RWPE2 (cell line): Measurements from ENCODE around the gene KIAA0319L.
A peak's percentile ranks its signal among the peaks of the same experiment; 100 is the strongest.

Experiments used
- ATAC-seq: fragments of 200-7000 bp; cut with Tn5 transposase; 3 replicates; pipeline ENCODE4 v1.9.1; 2021; ENCODE audit warnings: low read depth
- DNase-seq: peaks from one replicate; pipeline ENCODE4 v3.0.0-alpha.2; 2020; ENCODE audit warnings: low spot score
- H3K27ac ChIP-seq: fragments of 450-650 bp; 2 replicates; pipeline ENCODE4 v1.5.1; 2017; ENCODE audit warnings: mild to moderate bottlenecking; ENCODE audit not compliant: poor library complexity, severe bottlenecking
- H3K27me3 ChIP-seq: fragments of 250-450 bp; sonication (Bioruptor Pico); 2 replicates; pipeline ENCODE4 v1.5.1; 2021; ENCODE audit warnings: mild to moderate bottlenecking, moderate library complexity; ENCODE audit not compliant: insufficient read depth, poor library complexity, severe bottlenecking
- H3K36me3 ChIP-seq: fragments of 250-450 bp; sonication (Bioruptor Pico); 2 replicates; pipeline ENCODE4 v1.5.1; 2020; ENCODE audit warnings: low read depth, mild to moderate bottlenecking, moderate library complexity
- H3K4me1 ChIP-seq: fragments of 250-450 bp; sonication (Bioruptor Pico); 2 replicates; pipeline ENCODE4 v1.5.1; 2021; ENCODE audit warnings: mild to moderate bottlenecking, moderate library complexity; ENCODE audit not compliant: insufficient read depth, poor library complexity, severe bottlenecking
- H3K4me3 ChIP-seq: fragments of 250-450 bp; sonication (Bioruptor Pico); 2 replicates; pipeline ENCODE4 v1.5.1; 2021; ENCODE audit warnings: mild to moderate bottlenecking, moderate library complexity; ENCODE audit not compliant: severe bottlenecking
- H3K9me3 ChIP-seq: fragments of 250-450 bp; sonication (Bioruptor Pico); 2 replicates; pipeline ENCODE4 v1.5.1; 2021; ENCODE audit warnings: mild to moderate bottlenecking, moderate library complexity; ENCODE audit not compliant: severe bottlenecking
- TF ChIP-seq, protein P1 (sequence below): fragments of 450-650 bp; IDR thresholded peaks from one replicate; pipeline ENCODE4 v1.5.1; 2017; ENCODE audit warnings: mild to moderate bottlenecking, moderate library complexity; ENCODE audit not compliant: poor library complexity, severe bottlenecking

The KIAA0319L gene

DNA sequence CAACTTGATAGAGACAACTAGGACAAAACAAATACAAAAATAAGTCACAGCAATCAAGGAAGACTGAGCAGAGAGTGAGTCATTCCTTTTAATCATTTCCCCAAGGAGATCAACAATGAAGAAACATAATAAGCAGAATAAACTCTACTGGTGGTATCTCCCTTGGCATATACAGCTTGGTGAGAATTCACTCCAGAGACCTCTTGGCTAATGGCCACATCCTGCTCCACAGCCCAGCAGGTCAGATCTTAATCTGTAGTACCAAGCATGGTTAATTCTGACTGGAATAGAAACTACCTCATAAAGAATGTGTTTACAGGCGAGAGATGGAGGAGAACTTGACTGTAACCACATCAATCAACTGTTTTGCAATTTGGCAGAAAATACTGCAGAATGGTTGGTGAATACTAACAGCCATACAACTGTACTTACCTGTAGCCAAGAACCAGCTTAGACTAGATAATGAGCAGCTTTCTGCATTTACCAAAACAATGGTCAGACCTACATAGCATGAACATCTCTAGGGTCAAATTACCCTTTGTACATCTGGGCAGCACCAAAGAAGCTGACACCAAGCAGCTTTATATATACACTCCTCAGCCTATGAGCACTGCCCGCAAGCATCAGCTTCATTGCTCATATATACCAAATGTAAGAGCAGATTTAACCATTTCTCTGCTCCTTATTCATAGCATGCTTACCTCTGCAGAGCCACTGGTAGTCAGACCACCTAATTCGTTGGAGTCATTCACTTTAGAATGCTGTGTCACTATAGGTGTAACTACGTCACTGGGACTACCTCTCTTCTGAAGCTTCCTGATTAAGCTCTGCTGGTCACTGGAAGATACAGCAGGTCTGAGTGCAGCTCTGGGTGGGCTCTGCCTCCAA lies 51.0 kb downstream of the KIAA0319L start:
- Histone ChIP-seq H3K27me3 (no peaks in the 10 kb centered on the region), H3K27ac (no peak overlapping the region), H3K36me3 (peaks cover 15% of the 10 kb centered on the region), H3K4me1 (no peaks in the 10 kb centered on the region), H3K4me3 (no peak overlapping the region), H3K9me3 (no peaks in the 10 kb centered on the region)
- ATAC-seq (peak; percentile 58), DNase-seq (no peak)
- TF ChIP-seq, protein P1, sequence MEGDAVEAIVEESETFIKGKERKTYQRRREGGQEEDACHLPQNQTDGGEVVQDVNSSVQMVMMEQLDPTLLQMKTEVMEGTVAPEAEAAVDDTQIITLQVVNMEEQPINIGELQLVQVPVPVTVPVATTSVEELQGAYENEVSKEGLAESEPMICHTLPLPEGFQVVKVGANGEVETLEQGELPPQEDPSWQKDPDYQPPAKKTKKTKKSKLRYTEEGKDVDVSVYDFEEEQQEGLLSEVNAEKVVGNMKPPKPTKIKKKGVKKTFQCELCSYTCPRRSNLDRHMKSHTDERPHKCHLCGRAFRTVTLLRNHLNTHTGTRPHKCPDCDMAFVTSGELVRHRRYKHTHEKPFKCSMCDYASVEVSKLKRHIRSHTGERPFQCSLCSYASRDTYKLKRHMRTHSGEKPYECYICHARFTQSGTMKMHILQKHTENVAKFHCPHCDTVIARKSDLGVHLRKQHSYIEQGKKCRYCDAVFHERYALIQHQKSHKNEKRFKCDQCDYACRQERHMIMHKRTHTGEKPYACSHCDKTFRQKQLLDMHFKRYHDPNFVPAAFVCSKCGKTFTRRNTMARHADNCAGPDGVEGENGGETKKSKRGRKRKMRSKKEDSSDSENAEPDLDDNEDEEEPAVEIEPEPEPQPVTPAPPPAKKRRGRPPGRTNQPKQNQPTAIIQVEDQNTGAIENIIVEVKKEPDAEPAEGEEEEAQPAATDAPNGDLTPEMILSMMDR: no peak

DNA sequence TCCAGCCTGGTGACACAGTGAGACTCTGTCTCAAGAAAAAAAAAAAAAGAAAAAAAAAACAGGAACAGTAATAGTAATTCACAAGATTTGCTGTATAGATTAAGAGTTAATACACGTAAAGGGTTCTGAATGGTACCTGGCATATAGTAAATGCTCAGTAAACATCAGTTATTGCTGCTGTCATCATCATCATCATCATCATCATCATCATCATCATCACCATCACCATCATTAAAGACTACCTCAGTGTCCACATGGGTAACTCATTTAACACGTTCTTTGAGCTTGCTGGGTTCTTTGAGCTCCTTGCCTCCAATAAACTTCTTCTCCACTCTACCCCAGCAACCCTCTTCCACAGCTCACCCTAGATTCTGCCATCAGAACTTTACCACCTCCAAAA lies 55.0 kb downstream of the KIAA0319L start:
- ATAC-seq: no peak
- Histone ChIP-seq H3K27me3 (no peaks in the 10 kb centered on the region), H3K9me3 (no peaks in the 10 kb centered on the region), H3K4me1 (no peaks in the 10 kb centered on the region), H3K4me3 (no peak overlapping the region), H3K36me3 (peaks cover 15% of the 10 kb centered on the region), H3K27ac (no peak overlapping the region)
- TF ChIP-seq, protein P1: no peak
- DNase-seq: no peak

DNA sequence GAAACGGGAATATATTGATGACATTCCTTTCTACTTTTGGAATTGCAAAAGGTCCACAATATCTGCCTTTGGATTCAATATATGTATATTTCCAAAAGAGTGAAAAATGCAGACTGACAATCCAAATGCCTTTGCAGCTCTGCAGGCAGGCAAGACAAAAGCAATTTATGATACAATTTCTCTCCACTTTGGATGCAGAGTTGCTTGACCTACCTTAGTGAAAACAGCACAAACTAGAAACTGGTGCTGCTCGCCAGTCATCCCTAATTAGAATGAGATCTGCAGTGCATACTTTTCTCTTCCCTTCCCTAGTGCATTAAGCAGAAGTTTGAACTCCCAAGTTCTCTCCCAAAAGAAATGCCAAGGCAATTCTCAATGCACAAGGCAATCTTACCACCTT lies 56.8 kb downstream of the KIAA0319L start:
- no peak overlapping the region for H3K27ac ChIP-seq
- TF ChIP-seq, protein P1: no peak
- no peak for ATAC-seq
- DNase-seq: no peak
- H3K4me3 ChIP-seq: no peak overlapping the region
- H3K4me1 ChIP-seq: no peaks in the 10 kb centered on the region
- peaks cover 5% of the 10 kb centered on the region for H3K36me3 ChIP-seq
- no peaks in the 10 kb centered on the region for H3K9me3 ChIP-seq
- no peaks in the 10 kb centered on the region for H3K27me3 ChIP-seq

DNA sequence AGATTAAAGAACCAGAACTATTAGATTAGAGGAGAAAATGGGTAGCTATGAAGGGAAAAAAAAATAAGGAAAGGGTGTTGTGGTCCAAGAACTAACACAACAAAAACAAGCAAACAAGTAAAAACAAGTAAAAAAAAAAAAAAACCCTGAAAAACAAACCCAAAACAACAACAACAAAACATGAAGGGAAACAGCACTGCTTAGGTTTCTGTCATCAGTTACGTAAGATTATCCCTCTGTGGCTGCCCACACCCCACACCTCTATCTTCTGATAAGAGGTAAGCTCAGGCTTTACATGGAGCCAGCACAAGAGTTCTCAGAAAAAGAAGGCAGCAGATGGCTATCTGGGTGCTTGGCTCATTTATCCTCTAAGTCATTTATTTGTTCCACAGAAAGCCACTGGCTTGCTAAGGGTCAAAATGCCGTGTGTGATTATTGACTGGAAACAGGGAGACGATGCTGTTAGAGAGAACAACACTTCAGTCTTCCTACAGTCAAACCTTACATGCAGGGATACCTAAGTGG lies 57.5 kb downstream of the KIAA0319L start:
- no peaks in the 10 kb centered on the region for H3K27me3 ChIP-seq
- no peak for DNase-seq
- no peaks in the 10 kb centered on the region for H3K9me3 ChIP-seq
- TF ChIP-seq, protein P1: no peak
- H3K27ac ChIP-seq: no peak overlapping the region
- H3K4me1 ChIP-seq: no peaks in the 10 kb centered on the region
- no peak for ATAC-seq
- H3K4me3 ChIP-seq: no peak overlapping the region
- no peaks in the 10 kb centered on the region for H3K36me3 ChIP-seq

GRCh38 chr1:35499231-35499630 lies 58.0 kb downstream of the KIAA0319L start:
- Histone ChIP-seq H3K4me1 (no peaks in the 10 kb centered on the region), H3K27ac (no peak overlapping the region), H3K4me3 (no peak overlapping the region), H3K9me3 (no peaks in the 10 kb centered on the region), H3K36me3 (no peaks in the 10 kb centered on the region), H3K27me3 (no peaks in the 10 kb centered on the region)
- TF ChIP-seq, protein P1: no peak
- no peak for DNase-seq
- no peak for ATAC-seq
